Epithelial cell of proximal tubule (primary cell): Measurements from ENCODE around the gene NTSR1. TPM values are rescaled to one million over a fixed set of nuclear protein-coding genes. Genes with fewer than 3 reads are reported as not detected.

ENCODE experiments used
- DNase-seq: peaks from one replicate; pipeline ENCODE4 v3.0.0-alpha.2; 2011; ENCODE audit warnings: low read depth
- H3K4me3 ChIP-seq: 2 replicates; pipeline ENCODE4 v1.5.1; 2011; ENCODE audit warnings: low read depth, mild to moderate bottlenecking, low read length
- CTCF ChIP-seq: conservative IDR thresholded peaks from 2 replicates; pipeline ENCODE4 v1.5.1; 2012; ENCODE audit warnings: low read depth, mild to moderate bottlenecking, low read length
- total RNA-seq: library from RNA; depleted of rRNA; stranded (reverse); fragments of >200 nt; gene quantifications from 2 replicates; pipeline ENCODE4 v1.2.3, GENCODE V29; 2015

The NTSR1 gene
- total RNA-seq, 1 donor from 2014 or later = not detected

- no peak overlapping the region for H3K4me3 ChIP-seq
- TF ChIP-seq CTCF = no peak
- DNase-seq = no peak
Measured at GRCh38 chr20:62663145-62664018, 45.3 kb upstream of the NTSR1 start.

- TF ChIP-seq CTCF = no peak
- DNase-seq = no peak
Measured at GRCh38 chr20:62664019-62664971, 44.3 kb upstream of the NTSR1 start.

GRCh38 chr20:62665153-62665754 lies 43.4 kb upstream of the NTSR1 start:
- no peak for TF ChIP-seq CTCF
- H3K4me3 ChIP-seq = no peak overlapping the region

More at GRCh38 chr20:62664019-62664971, 44.3 kb upstream of the NTSR1 start:
- no peak overlapping the region for H3K4me3 ChIP-seq

GRCh38 chr20:62665826-62666735 lies 42.6 kb upstream of the NTSR1 start:
- TF ChIP-seq CTCF = no peak
- no peak overlapping the region for H3K4me3 ChIP-seq
- DNase-seq = no peak

More at GRCh38 chr20:62665153-62665754, 43.4 kb upstream of the NTSR1 start:
- no peak for DNase-seq

GRCh38 chr20:62666736-62667529 lies 41.7 kb upstream of the NTSR1 start:
- H3K4me3 ChIP-seq = no peak overlapping the region
- no peak for DNase-seq
- no peak for TF ChIP-seq CTCF
